Measurements from ENCODE around the gene CDK5RAP1.
"Not testable (repeated sequence)": the region's sequence is repeated elsewhere in the genome, so short reads cannot be mapped to it uniquely, and the experiment has no call there.

DNA sequence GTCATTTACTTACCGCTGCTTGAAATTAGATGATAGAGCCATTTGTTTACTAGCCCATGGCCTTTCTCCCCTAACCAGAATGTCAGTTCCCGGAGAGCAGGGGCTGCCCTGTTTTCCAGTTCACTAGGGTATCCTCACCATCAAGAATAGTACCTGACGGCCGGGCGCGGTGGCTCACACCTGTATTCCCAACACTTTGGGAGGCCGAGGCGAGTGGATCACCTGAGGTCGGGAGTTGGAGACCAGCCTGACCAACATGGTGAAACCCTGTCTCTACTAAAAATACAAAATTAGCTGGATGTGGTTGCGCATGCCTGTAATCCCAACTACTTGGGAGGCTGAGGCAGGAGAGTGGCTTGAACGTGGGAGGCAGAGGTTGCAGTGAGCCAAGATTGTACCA, 22.6 kb upstream of the CDK5RAP1 start:
- TF ChIP-seq ELF4 (CRISPR knock-in tag; IDR thresholded peaks at IDR 0.05; ENCODE audit: low read depth); TCF7 (CRISPR knock-in tag; IDR thresholded peaks at IDR 0.05; ENCODE audit: low read depth); FOXJ3 (CRISPR knock-in tag; IDR thresholded peaks at IDR 0.05; ENCODE audit: borderline replicate concordance); TEAD4 (CRISPR knock-in tag; IDR thresholded peaks at IDR 0.05); ZNF232 (CRISPR knock-in tag; IDR thresholded peaks at IDR 0.05); ZNF263 (CRISPR knock-in tag; IDR thresholded peaks at IDR 0.05; ENCODE audit: low read depth); TP53 (CRISPR knock-in tag; IDR thresholded peaks at IDR 0.05): not testable (repeated sequence)
- TF ChIP-seq, protein P1, sequence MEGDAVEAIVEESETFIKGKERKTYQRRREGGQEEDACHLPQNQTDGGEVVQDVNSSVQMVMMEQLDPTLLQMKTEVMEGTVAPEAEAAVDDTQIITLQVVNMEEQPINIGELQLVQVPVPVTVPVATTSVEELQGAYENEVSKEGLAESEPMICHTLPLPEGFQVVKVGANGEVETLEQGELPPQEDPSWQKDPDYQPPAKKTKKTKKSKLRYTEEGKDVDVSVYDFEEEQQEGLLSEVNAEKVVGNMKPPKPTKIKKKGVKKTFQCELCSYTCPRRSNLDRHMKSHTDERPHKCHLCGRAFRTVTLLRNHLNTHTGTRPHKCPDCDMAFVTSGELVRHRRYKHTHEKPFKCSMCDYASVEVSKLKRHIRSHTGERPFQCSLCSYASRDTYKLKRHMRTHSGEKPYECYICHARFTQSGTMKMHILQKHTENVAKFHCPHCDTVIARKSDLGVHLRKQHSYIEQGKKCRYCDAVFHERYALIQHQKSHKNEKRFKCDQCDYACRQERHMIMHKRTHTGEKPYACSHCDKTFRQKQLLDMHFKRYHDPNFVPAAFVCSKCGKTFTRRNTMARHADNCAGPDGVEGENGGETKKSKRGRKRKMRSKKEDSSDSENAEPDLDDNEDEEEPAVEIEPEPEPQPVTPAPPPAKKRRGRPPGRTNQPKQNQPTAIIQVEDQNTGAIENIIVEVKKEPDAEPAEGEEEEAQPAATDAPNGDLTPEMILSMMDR (IDR thresholded peaks at IDR 0.05) = not testable (repeated sequence)
- TF ChIP-seq, protein P2, sequence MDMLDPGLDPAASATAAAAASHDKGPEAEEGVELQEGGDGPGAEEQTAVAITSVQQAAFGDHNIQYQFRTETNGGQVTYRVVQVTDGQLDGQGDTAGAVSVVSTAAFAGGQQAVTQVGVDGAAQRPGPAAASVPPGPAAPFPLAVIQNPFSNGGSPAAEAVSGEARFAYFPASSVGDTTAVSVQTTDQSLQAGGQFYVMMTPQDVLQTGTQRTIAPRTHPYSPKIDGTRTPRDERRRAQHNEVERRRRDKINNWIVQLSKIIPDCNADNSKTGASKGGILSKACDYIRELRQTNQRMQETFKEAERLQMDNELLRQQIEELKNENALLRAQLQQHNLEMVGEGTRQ (CRISPR knock-in tag; IDR thresholded peaks at IDR 0.05) = not testable (repeated sequence)
- TF ChIP-seq, protein P3, sequence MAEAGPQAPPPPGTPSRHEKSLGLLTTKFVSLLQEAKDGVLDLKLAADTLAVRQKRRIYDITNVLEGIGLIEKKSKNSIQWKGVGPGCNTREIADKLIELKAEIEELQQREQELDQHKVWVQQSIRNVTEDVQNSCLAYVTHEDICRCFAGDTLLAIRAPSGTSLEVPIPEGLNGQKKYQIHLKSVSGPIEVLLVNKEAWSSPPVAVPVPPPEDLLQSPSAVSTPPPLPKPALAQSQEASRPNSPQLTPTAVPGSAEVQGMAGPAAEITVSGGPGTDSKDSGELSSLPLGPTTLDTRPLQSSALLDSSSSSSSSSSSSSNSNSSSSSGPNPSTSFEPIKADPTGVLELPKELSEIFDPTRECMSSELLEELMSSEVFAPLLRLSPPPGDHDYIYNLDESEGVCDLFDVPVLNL (CRISPR knock-in tag; IDR thresholded peaks at IDR 0.05; ENCODE audit: borderline replicate concordance, low read depth) = not testable (repeated sequence)

Measured in WTC11 (cell line).